Measurements from ENCODE around the gene CSRNP2.
"Not testable (repeated sequence)": the region's sequence is repeated elsewhere in the genome, so short reads cannot be mapped to it uniquely, and the experiment has no call there.

CSRNP2 gene

GRCh38 chr12:51083126-51083833, at the start of gene CSRNP2:
Gene CSRNP2, minus strand, starts transcription at chr12:51083596. Its CDS starts 7,035 bp downstream, at chr12:51076561.
- DNase-seq (ENCODE audit: low read depth, low spot score): peak; percentile 80

GRCh38 chr12:51132693-51133092, 49.3 kb upstream of the CSRNP2 start:
- DNase-seq (ENCODE audit: low read depth, low spot score): no peak

GRCh38 chr12:51131745-51132521, 48.5 kb upstream of the CSRNP2 start:
- DNase-seq (ENCODE audit: low read depth, low spot score): no peak

- DNase-seq (ENCODE audit: low read depth, low spot score): no peak
Observed at GRCh38 chr12:51128919-51129318, 45.5 kb upstream of the CSRNP2 start.

- DNase-seq (ENCODE audit: low read depth, low spot score): no peak
Observed at GRCh38 chr12:51127050-51127729, 43.8 kb upstream of the CSRNP2 start.

GRCh38 chr12:51126297-51126696, 42.9 kb upstream of the CSRNP2 start:
- DNase-seq (ENCODE audit: low read depth, low spot score): no peak

- DNase-seq (ENCODE audit: low read depth, low spot score): no peak
Observed at GRCh38 chr12:51124504-51124903, 41.1 kb upstream of the CSRNP2 start.

- no peak for DNase-seq (ENCODE audit: low read depth, low spot score)
Observed at GRCh38 chr12:51122844-51123243, 39.4 kb upstream of the CSRNP2 start.

GRCh38 chr12:51118706-51119105, 35.3 kb upstream of the CSRNP2 start:
- DNase-seq (ENCODE audit: low read depth, low spot score): no peak

GRCh38 chr12:51115533-51115932, 32.1 kb upstream of the CSRNP2 start:
- no peak for DNase-seq (ENCODE audit: low read depth, low spot score)

GRCh38 chr12:51108136-51108535, 24.7 kb upstream of the CSRNP2 start:
- DNase-seq (ENCODE audit: low read depth, low spot score): no peak

GRCh38 chr12:51103977-51104376, 20.6 kb upstream of the CSRNP2 start:
- no peak for DNase-seq (ENCODE audit: low read depth, low spot score)

GRCh38 chr12:51098611-51099010, 15.2 kb upstream of the CSRNP2 start:
- DNase-seq (ENCODE audit: low read depth, low spot score): no peak

GRCh38 chr12:51090705-51091229, 7.4 kb upstream of the CSRNP2 start:
- no peak for DNase-seq (ENCODE audit: low read depth, low spot score)

GRCh38 chr12:51087818-51088217, 4.4 kb upstream of the CSRNP2 start:
- no peak for DNase-seq (ENCODE audit: low read depth, low spot score)

- DNase-seq (ENCODE audit: low read depth, low spot score): no peak
Observed at GRCh38 chr12:51086933-51087332, 3.5 kb upstream of the CSRNP2 start.

GRCh38 chr12:51085757-51086156, 2.4 kb upstream of the CSRNP2 start:
- no peak for DNase-seq (ENCODE audit: low read depth, low spot score)

GRCh38 chr12:51082561-51083125, 753 bp downstream of the CSRNP2 start:
- peak; percentile 20 for DNase-seq (ENCODE audit: low read depth, low spot score)

- DNase-seq (ENCODE audit: low read depth, low spot score): no peak
Observed at GRCh38 chr12:51081421-51081820, 2.0 kb downstream of the CSRNP2 start.

- DNase-seq (ENCODE audit: low read depth, low spot score): no peak
Observed at GRCh38 chr12:51080136-51080535, 3.3 kb downstream of the CSRNP2 start.

- not testable (repeated sequence) for DNase-seq (ENCODE audit: low read depth, low spot score)
Observed at GRCh38 chr12:51078866-51079265, 4.5 kb downstream of the CSRNP2 start.

GRCh38 chr12:51078346-51078745, 5.0 kb downstream of the CSRNP2 start:
- not testable (repeated sequence) for DNase-seq (ENCODE audit: low read depth, low spot score)

Data from iPS DF 19.7 (cell line).